Aorta (tissue), 5 donors: ENCODE results near the gene PHPT1. TPM values are rescaled to one million over a fixed set of nuclear protein-coding genes. Genes with fewer than 3 reads are reported as not detected.
A peak's percentile ranks its signal among the peaks of the same experiment; 100 is the strongest.

ENCODE experiments used
- ATAC-seq: fragments of 200-7000 bp; cut with Tn5 transposase; one replicate; pipeline ENCODE4 v1.9.1; 2022; ENCODE audit warnings: moderate library complexity; ENCODE audit not compliant: low FRiP score
- DNase-seq, 2 donors: peaks; one replicate each; pipeline ENCODE4 v3.0.0-alpha.2; 2020
- H3K27ac ChIP-seq, 2 donors: one replicate each; pipeline ENCODE4 v1.5.1; 2013; ENCODE audit warnings: low read length in 2 of 2, mild to moderate bottlenecking in 2 of 2, moderate library complexity in 2 of 2, control low read depth in 1 of 2, inconsistent platforms in 1 of 2, low read depth in 1 of 2
- H3K27me3 ChIP-seq, 2 donors: one replicate each; pipeline ENCODE4 v1.6.1; 2013; ENCODE audit warnings: control low read depth in 1 of 2, low read length in 1 of 2, mild to moderate bottlenecking in 1 of 2, moderate library complexity in 1 of 2; ENCODE audit not compliant: insufficient read depth in 2 of 2, control insufficient read depth in 1 of 2
- H3K36me3 ChIP-seq, 2 donors: one replicate each; pipeline ENCODE4 v1.6.1; 2013; ENCODE audit warnings: control low read depth in 1 of 2, low read length in 1 of 2, mild to moderate bottlenecking in 1 of 2; ENCODE audit not compliant: insufficient read depth in 2 of 2, control insufficient read depth in 1 of 2
- H3K4me1 ChIP-seq, 2 donors: one replicate each; pipeline ENCODE4 v1.6.1; 2013; ENCODE audit warnings: low read length in 2 of 2, control low read depth in 1 of 2, mild to moderate bottlenecking in 1 of 2, moderate library complexity in 1 of 2; ENCODE audit not compliant: insufficient read depth in 2 of 2, control insufficient read depth in 1 of 2
- H3K4me3 ChIP-seq, 2 donors: one replicate each; pipeline ENCODE4 v1.5.1; 2013; ENCODE audit warnings: low read length in 2 of 2, control low read depth in 1 of 2, mild to moderate bottlenecking in 1 of 2
- H3K9me3 ChIP-seq: one replicate; pipeline ENCODE4 v1.6.1; 2013; ENCODE audit warnings: mild to moderate bottlenecking, low read length; ENCODE audit not compliant: control insufficient read depth
- WGBS, 2 donors: extraction: QIAGEN DNeasy Blood & Tissue Kit; methylation state at CpG; one replicate each; pipeline ENCODE4 v1.1.7; 2013; 5-methylcytosine and 5-hydroxymethylcytosine counted together
- intact Hi-C, 2 donors: fragments of 100-400 bp; cut with DNase I; formaldehyde crosslinking; loops; one replicate each; pipeline versions ENCODE4 v1.14.2 to v1.15.0; 2022
- polyA plus RNA-seq, 2 donors: library from polyadenylated mRNA; stranded (reverse); fragments of 200-250 nt; gene quantifications; one replicate each; pipeline ENCODE4 v1.2.3, GENCODE V29; 2013
- total RNA-seq, 2 donors: library from RNA; stranded (reverse); fragmentation: NEBNext Ultra II Directional; extraction: Animal tissue kit (Norgen Biotek cat#: 25700); gene quantifications; one replicate each; pipeline ENCODE4 v1.2.1, GENCODE V29; 2021
- donor health status: healthy with polysubstance abuse.
- donor health status: Bipolar disorder and iron deficiency.
- donor health status: DM: no; HTN: no; CAD: no.
- donor health status: DM: no; HTN: no; CAD: no.
- donor health status: DM: yes; HTN: yes; CAD: no.

The PHPT1 gene
- total and polyA plus RNA-seq, 4 donors: 65.6 to 165 (median 106) TPM

GRCh38 chr9:136850866-136851775 is 1.9 kb downstream of the PHPT1 start:
- intact Hi-C loops: loop anchor here in 1 of 2 donors (5.0 kb wide), 1 partner anchor 91 kb away; the partner anchor contains the start of gene FBXW5
- no peak overlapping the region for H3K27ac ChIP-seq
- DNase-seq: no peak
- no peaks in the 10 kb centered on the region for H3K27me3 ChIP-seq
- H3K4me1 ChIP-seq: no peaks in the 10 kb centered on the region
- no peaks in the 10 kb centered on the region for H3K36me3 ChIP-seq
- H3K4me3 ChIP-seq: no peak overlapping the region
- H3K9me3 ChIP-seq: no peaks in the 10 kb centered on the region
- no peak for ATAC-seq
- 79 to 80% methylated on average over 22 to 23 of the region's 23 CpGs for WGBS, 2 donors

- ATAC-seq: no peak
- Histone ChIP-seq H3K9me3 (no peaks in the 10 kb centered on the region), H3K27ac (no peak within 1 kb of the TSS), H3K36me3 (no peaks in the 10 kb centered on the region), H3K4me1 (no peaks in the 10 kb centered on the region), H3K27me3 (no peaks in the 10 kb centered on the region), H3K4me3 (no peak within 1 kb of the TSS)
- intact Hi-C loops: loop anchor here in 1 of 2 donors (5.0 kb wide), 1 partner anchor 90 kb away; the partner anchor contains the start of gene FBXW5
- no peak for DNase-seq
- 75 to 77% methylated on average over 23 of the region's 23 CpGs for WGBS, 2 donors
These were observed 2.9 kb downstream of the PHPT1 start, which contains the start of gene MAMDC4 for GRCh38 chr9:136851941-136852663. MAMDC4 (plus strand) TSS chr9:136852346; CDS start chr9:136852417, 71 bp downstream.

- H3K4me1 ChIP-seq: no peaks in the 10 kb centered on the region
- H3K27ac ChIP-seq: no peak overlapping the region
- no peak overlapping the region for H3K4me3 ChIP-seq
- no peaks in the 10 kb centered on the region for H3K9me3 ChIP-seq
- H3K27me3 ChIP-seq: no peaks in the 10 kb centered on the region
- H3K36me3 ChIP-seq: no peaks in the 10 kb centered on the region
- 81 to 82% methylated on average over 29 of the region's 29 CpGs for WGBS, 2 donors
- ATAC-seq (no peak), DNase-seq (peak in 1 of 2 donors; percentile 47)
- intact Hi-C loops: loop anchor here in 1 of 2 donors (5.0 kb wide), 1 partner anchor 89 kb away; the partner anchor contains the start of gene FBXW5
These were observed 3.7 kb downstream of the PHPT1 start for GRCh38 chr9:136852664-136853595.

GRCh38 chr9:136853596-136854112 is 4.4 kb downstream of the PHPT1 start:
- H3K27ac ChIP-seq: no peak overlapping the region
- 82 to 84% methylated on average over 18 of the region's 18 CpGs for WGBS, 2 donors
- DNase-seq (peak in 1 of 2 donors; percentile 43), ATAC-seq (no peak)
- no peaks in the 10 kb centered on the region for H3K36me3 ChIP-seq
- H3K4me3 ChIP-seq: no peak overlapping the region
- H3K27me3 ChIP-seq: no peaks in the 10 kb centered on the region
- H3K9me3 ChIP-seq: no peaks in the 10 kb centered on the region
- intact Hi-C loops: loop anchor here in 1 of 2 donors (5.0 kb wide), 1 partner anchor 89 kb away; the partner anchor contains the start of gene FBXW5
- H3K4me1 ChIP-seq: no peaks in the 10 kb centered on the region

- intact Hi-C loops: loop anchor here in 1 of 2 donors (5.0 kb wide), 1 partner anchor 88 kb away; the partner anchor contains the start of gene FBXW5
- Histone ChIP-seq H3K9me3 (no peaks in the 10 kb centered on the region), H3K4me3 (no peak overlapping the region), H3K27me3 (no peaks in the 10 kb centered on the region), H3K27ac (no peak overlapping the region), H3K4me1 (no peaks in the 10 kb centered on the region), H3K36me3 (no peaks in the 10 kb centered on the region)
- ATAC-seq: no peak
- 77 to 79% methylated on average over 30 of the region's 30 CpGs for WGBS, 2 donors
- peak in 1 of 2 donors; percentile 54 for DNase-seq
These were observed 5.1 kb downstream of the PHPT1 start for GRCh38 chr9:136854113-136854841.

DNA sequence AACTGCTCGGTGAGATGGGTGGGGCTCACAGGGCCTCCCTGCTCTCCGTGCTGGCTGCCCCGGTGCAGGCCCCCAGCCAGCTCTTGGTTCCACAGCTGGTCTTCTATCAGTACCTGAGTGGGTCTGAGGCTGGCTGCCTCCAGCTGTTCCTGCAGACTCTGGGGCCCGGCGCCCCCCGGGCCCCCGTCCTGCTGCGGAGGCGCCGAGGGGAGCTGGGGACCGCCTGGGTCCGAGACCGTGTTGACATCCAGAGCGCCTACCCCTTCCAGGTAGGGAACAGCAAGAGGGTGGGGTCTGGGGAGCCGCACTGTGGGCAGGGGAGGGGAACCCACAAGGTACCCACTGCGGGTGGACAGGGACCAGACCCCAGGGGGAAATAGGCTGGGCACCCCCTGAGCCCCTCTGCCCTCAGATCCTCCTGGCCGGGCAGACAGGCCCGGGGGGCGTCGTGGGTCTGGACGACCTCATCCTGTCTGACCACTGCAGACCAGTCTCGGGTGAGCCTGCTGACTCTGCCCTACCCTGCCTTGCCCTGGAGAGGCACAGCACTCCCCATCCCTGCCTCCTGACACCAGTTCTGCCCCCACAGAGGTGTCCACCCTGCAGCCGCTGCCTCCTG is 5.7 kb downstream of the PHPT1 start:
- Histone ChIP-seq H3K27me3 (no peaks in the 10 kb centered on the region), H3K27ac (no peak overlapping the region), H3K4me1 (no peaks in the 10 kb centered on the region), H3K4me3 (no peak overlapping the region), H3K36me3 (no peaks in the 10 kb centered on the region), H3K9me3 (no peaks in the 10 kb centered on the region)
- DNase-seq (no peak), ATAC-seq (no peak)
- WGBS, 2 donors: 85% methylated on average over 23 of the region's 23 CpGs
- intact Hi-C loops: loop anchor here in 1 of 2 donors (5.0 kb wide), 1 partner anchor 87 kb away; the partner anchor contains the start of gene FBXW5

- ATAC-seq: no peak
- Histone ChIP-seq H3K36me3 (no peaks in the 10 kb centered on the region), H3K4me3 (no peak overlapping the region), H3K9me3 (no peaks in the 10 kb centered on the region), H3K4me1 (no peaks in the 10 kb centered on the region), H3K27me3 (no peaks in the 10 kb centered on the region), H3K27ac (no peak overlapping the region)
- 65 to 74% methylated on average over 26 of the region's 26 CpGs for WGBS, 2 donors
- intact Hi-C loops: no loop called here
- DNase-seq: peak in 1 of 2 donors; percentile 47
These were observed 6.4 kb downstream of the PHPT1 start for GRCh38 chr9:136855461-136856078.
